ENCODE results near the gene RFTN1. TPM values are rescaled to one million over a fixed set of nuclear protein-coding genes. Genes with fewer than 3 reads are reported as not detected.

Gene RFTN1
- total and polyA plus RNA-seq, 2 of the 8 experiments (the other 6 are each of a cell fraction or from before 2014, with no cell fraction given): 4.6 to 6.7 TPM

- ChIA-PET POLR2A (ENCODE audit: partially characterized antibody) (no interaction called here), CTCF (ENCODE audit: partially characterized antibody) (interaction anchor here (1.1 kb wide), 1 partner anchor 66 kb away, joined by 3 read pairs; no protein-coding TSS in a partner anchor)
- no peak overlapping the region for H2AFZ ChIP-seq (ENCODE audit: low read length)
- no peak overlapping the region for H4K91ac ChIP-seq (replicated peaks; ENCODE audit: insufficient read length, low read length)
- no peak overlapping the region for H2BK120ac ChIP-seq (replicated peaks; ENCODE audit: low read depth, low read length)
- H3K56ac ChIP-seq (replicated peaks; ENCODE audit: insufficient read length, low read depth, low read length): no peak overlapping the region
- no peak overlapping the region for H2BK12ac ChIP-seq (ENCODE audit: low read depth, low read length)
- no peaks in the 10 kb centered on the region for H3K27me3 ChIP-seq (replicated peaks in 1 of 4; ENCODE audit: control insufficient read depth in 3 of 4, extremely low read depth in 1 of 4, insufficient read depth in 3 of 4, low read length in 3 of 4)
- no peak overlapping the region for H3K9ac ChIP-seq (replicated peaks in 1 of 4; ENCODE audit: extremely low read depth in 1 of 4, low read depth in 3 of 4, low read length in 3 of 4)
- peak overlapping the region; percentile 37; the same call in 1 of the 2 replicates for H4K8ac ChIP-seq (ENCODE audit: extremely low read depth, insufficient read depth, low read length)
- H3K4me1 ChIP-seq (replicated peaks in 1 of 4; ENCODE audit: control insufficient read depth in 3 of 4, insufficient read depth in 4 of 4, low read length in 3 of 4): peaks cover 7 to 20% (median 13%) of the 10 kb centered on the region in 4 experiments
- H3K79me2 ChIP-seq (ENCODE audit: control insufficient read depth in 1 of 2, insufficient read depth in 2 of 2, low read length in 2 of 2): no peaks in the 10 kb centered on the region
- no peak overlapping the region for H3K27ac ChIP-seq (ENCODE audit: low read depth, low read length)
- H2BK15ac ChIP-seq (ENCODE audit: low read length): no peak overlapping the region
- FAIRE-seq (no peak), DNase-seq (ENCODE audit: low read depth in 1 of 2, low spot score in 2 of 2) (no peak)
- H3K23me2 ChIP-seq (ENCODE audit: low read depth, low read length): no peaks in the 10 kb centered on the region
- no peak overlapping the region for H3K18ac ChIP-seq (ENCODE audit: extremely low read depth, low read length)
- H3K36me3 ChIP-seq (ENCODE audit: control insufficient read depth in 2 of 4, insufficient read depth in 4 of 4, low read length in 3 of 4): no peaks in the 10 kb centered on the region
- no peak overlapping the region for H3K4me2 ChIP-seq (ENCODE audit: insufficient read depth in 1 of 2, low read depth in 2 of 2, low read length in 2 of 2)
- H3K23ac ChIP-seq (ENCODE audit: insufficient read length): no peak overlapping the region
- 89% methylated on average over 17 of the region's 17 CpGs; no CpG with 5 or more reads in 1 of the 2 experiments for WGBS, 2 experiments (ENCODE audit: extremely low coverage in 1 of 2, insufficient coverage in 1 of 2, insufficient read length in 1 of 2, insufficient replicate concordance in 2 of 2, low coverage in 1 of 2, low lambda C conversion rate in 2 of 2, missing lambda C conversion rate in 1 of 2)
- no peaks in the 10 kb centered on the region; the same call in 1 of the 2 replicates for H3K79me1 ChIP-seq (ENCODE audit: low read depth, low read length)
- no peak overlapping the region for H4K5ac ChIP-seq (ENCODE audit: insufficient read length, low read depth, low read length)
- no peaks in the 10 kb centered on the region for H4K20me1 ChIP-seq (replicated peaks in 1 of 2; ENCODE audit: control insufficient read depth in 1 of 2, insufficient read depth in 2 of 2, low read length in 2 of 2)
- peaks cover 2 to 5% of the 10 kb centered on the region in 2 experiments; a peak in 3 of 4 replicates for H3K9me3 ChIP-seq (ENCODE audit: insufficient read depth in 2 of 2, low read depth in 1 of 2, low read length in 1 of 2)
- H3K4ac ChIP-seq (replicated peaks; ENCODE audit: insufficient read length, low read depth, low read length): no peak overlapping the region
- no peak overlapping the region for H2AK5ac ChIP-seq (ENCODE audit: low read depth, low read length)
- no peak overlapping the region for H2BK5ac ChIP-seq (ENCODE audit: low read depth, low read length)
- H3K4me3 ChIP-seq (ENCODE audit: extremely low read depth in 1 of 4, insufficient read depth in 2 of 4, low read depth in 3 of 4, low read length in 4 of 4): no peak overlapping the region
- no peak overlapping the region for H3K14ac ChIP-seq (ENCODE audit: insufficient read length)
- H2BK20ac ChIP-seq (ENCODE audit: low read length): no peak overlapping the region
- TF ChIP-seq CEBPB (IDR thresholded peaks at IDR 0.05; ENCODE audit: low read depth, low read length) (no peak), SRF (IDR thresholded peaks at IDR 0.05; ENCODE audit: low read depth, low read length) (no peak), CBX5 (IDR thresholded peaks at IDR 0.05; ENCODE audit: low read depth, low read length) (no peak), HDAC2 (IDR thresholded peaks at IDR 0.05; ENCODE audit: borderline replicate concordance in 1 of 2, low read depth in 2 of 2, low read length in 2 of 2) (no peak), SIRT6 (IDR thresholded peaks at IDR 0.05; ENCODE audit: low read length) (no peak), CHD2 (IDR thresholded peaks at IDR 0.05; ENCODE audit: low read length) (no peak), SP1 (IDR thresholded peaks at IDR 0.05; ENCODE audit: low read depth, low read length) (no peak), TCF12 (IDR thresholded peaks at IDR 0.05; ENCODE audit: low read depth, low read length) (no peak), NANOG (IDR thresholded peaks at IDR 0.05; ENCODE audit: insufficient read depth, low read depth, low read length, poor library complexity, severe bottlenecking) (no peak), JUN (IDR thresholded peaks at IDR 0.05; ENCODE audit: low read depth, low read length) (no peak), TBP (IDR thresholded peaks at IDR 0.05; ENCODE audit: low read depth, low read length) (no peak), ASH2L (IDR thresholded peaks at IDR 0.05; ENCODE audit: low read length) (no peak), CREB1 (IDR thresholded peaks at IDR 0.05) (no peak), YY1 (IDR thresholded peaks at IDR 0.05; ENCODE audit: low read depth, low read length) (no peak)
Measured at GRCh38 chr3:16374047-16374934, 139.2 kb downstream of the RFTN1 start.

All from H1 (cell line).